Erythroblast (primary cell): ENCODE measurements around the gene MXI1.
"Not testable (repeated sequence)": the region's sequence is repeated elsewhere in the genome, so short reads cannot be mapped to it uniquely, and the experiment has no call there.

Source experiments
- GATA1 ChIP-seq: IDR thresholded peaks from 2 replicates; pipeline ENCODE4 v1.6.1; 2011; ENCODE audit warnings: low read depth, mild to moderate bottlenecking, control low read depth, low read length, moderate library complexity
- POLR2A ChIP-seq: IDR thresholded peaks from 2 replicates; pipeline ENCODE4 v1.6.1; 2011; ENCODE audit warnings: mild to moderate bottlenecking, low read length

DNA sequence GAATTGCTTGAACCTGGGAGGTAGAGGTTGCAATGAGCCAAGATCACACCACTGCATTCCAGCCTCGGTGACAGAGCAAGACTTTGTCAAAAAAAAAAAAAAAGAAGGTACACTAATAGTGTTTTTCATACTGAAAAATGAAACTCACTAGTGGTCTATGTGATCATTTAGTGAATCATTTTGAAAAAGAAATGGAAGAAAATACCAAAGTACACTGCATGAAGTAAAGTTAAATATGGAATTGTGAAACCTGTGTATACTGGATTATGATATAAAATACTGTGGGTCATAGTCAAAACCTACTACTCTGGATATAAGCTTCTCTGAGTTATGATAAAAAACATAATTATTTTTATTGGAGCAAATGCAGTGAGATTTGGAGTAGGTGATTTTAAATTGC, 42.1 kb downstream of the MXI1 start:
- not testable (repeated sequence) for TF ChIP-seq POLR2A, GATA1
